Measurements from ENCODE around the gene GPC6.
"Not testable (repeated sequence)": the region's sequence is repeated elsewhere in the genome, so short reads cannot be mapped to it uniquely, and the experiment has no call there.

Gene GPC6

DNA sequence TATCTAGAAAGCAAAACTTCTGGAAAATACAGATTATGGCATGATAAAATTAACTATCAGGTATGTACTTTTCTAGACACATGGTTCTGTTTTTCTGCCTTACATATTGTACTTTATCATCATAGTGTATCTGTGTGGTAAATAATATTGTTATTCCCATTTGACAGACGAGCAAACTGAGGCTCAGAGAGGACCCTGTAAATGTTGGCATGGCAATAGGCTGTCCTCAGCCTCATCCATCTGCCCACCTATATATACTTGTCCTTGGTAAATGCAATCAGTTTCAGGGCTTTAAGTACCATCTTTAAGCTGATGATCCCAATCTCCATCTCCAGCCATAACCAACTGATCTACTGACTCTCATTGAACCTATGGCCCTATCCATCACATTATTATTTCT, 1074.9 kb downstream of the GPC6 start:
- no peak overlapping the region for H3K4me3 ChIP-seq (ENCODE audit: low read depth in 1 of 2, low read length in 2 of 2)
- H3K27ac ChIP-seq (ENCODE audit: low read depth, low read length): no peak overlapping the region
- H3K9me3 ChIP-seq (ENCODE audit: control insufficient read depth in 1 of 2, low read length in 2 of 2): no peaks in the 10 kb centered on the region
- H3K36me3 ChIP-seq (ENCODE audit: control insufficient read depth in 1 of 2, insufficient read depth in 2 of 2, low read length in 2 of 2): no peaks in the 10 kb centered on the region
- no peak overlapping the region for H3K9ac ChIP-seq (ENCODE audit: low read depth in 1 of 2, low read length in 2 of 2)
- H3K27me3 ChIP-seq (ENCODE audit: control insufficient read depth in 1 of 2, insufficient read depth in 2 of 2, low read length in 2 of 2): no peaks in the 10 kb centered on the region
- H3K4me1 ChIP-seq (ENCODE audit: control insufficient read depth in 1 of 2, insufficient read depth in 2 of 2, low read length in 2 of 2): no peaks in the 10 kb centered on the region

DNA sequence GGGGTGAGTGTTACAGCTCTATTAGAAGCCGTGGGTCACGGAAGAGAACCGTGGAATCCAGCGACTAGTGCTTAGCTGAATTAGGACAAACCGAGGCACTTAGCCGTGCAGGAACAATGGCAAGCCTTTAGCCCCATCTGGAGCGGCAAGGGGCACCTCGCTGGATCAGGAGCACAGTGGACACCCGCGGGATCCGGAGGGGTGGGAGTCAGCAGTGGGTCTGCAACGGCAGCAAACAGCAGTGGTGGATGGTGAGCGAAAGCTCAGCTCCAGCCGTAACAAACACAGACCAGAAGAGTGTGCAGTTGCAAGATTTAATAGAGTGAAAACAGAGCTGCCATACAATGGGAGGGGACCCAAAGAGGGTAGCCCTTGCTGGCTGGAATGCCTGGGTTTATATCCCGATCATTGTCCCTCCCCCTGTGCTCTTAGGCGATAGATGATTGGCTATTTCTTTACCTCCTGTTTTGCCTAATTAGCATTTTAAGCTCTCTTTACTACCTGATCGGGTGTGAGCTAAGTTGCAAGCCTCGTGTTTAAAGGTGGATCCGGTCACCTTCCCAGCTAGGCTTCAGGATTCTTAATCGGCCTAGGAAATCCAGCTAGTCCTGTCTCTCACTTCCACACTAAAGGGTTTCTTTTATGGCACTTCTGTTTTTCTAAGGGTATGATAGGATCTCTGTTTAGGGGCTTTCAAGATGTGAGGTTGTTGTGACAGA, 1076.4 kb downstream of the GPC6 start:
- not testable (repeated sequence) for H3K4me1 ChIP-seq (ENCODE audit: control insufficient read depth in 1 of 2, insufficient read depth in 2 of 2, low read length in 2 of 2); H3K9ac ChIP-seq (ENCODE audit: low read depth in 1 of 2, low read length in 2 of 2); H3K4me3 ChIP-seq (ENCODE audit: low read depth in 1 of 2, low read length in 2 of 2); H3K9me3 ChIP-seq (ENCODE audit: control insufficient read depth in 1 of 2, low read length in 2 of 2); H3K27ac ChIP-seq (ENCODE audit: low read depth, low read length); H3K36me3 ChIP-seq (ENCODE audit: control insufficient read depth in 1 of 2, insufficient read depth in 2 of 2, low read length in 2 of 2); H3K27me3 ChIP-seq (ENCODE audit: control insufficient read depth in 1 of 2, insufficient read depth in 2 of 2, low read length in 2 of 2)

DNA sequence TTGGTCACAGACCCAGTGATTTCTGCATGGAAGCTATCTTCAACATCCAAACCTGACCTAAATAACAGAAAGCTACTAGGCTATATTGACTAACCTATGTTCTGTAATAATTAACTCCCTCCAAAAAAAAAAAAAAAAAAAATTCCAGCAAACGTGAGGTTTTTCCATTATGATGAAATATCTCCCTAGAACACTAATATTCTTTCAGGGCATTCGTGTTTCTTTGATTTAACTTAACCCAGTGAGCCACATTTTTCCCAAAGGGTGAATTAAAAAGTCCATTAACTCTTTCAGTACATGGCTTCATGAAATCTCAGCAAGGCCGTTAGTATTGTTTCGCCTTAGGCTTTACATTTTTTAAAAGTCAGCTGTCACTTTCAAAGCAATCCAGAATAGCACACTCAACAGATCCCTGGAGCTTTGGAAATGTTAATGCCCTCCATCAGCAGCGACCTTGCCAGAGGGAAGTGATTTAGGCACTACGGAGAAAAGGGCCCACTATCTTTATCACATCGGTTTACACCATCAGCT, 1077.1 kb downstream of the GPC6 start:
- Histone ChIP-seq H3K27ac (ENCODE audit: low read depth, low read length) (no peak overlapping the region), H3K4me1 (ENCODE audit: control insufficient read depth in 1 of 2, insufficient read depth in 2 of 2, low read length in 2 of 2) (no peaks in the 10 kb centered on the region), H3K9ac (ENCODE audit: low read depth in 1 of 2, low read length in 2 of 2) (no peak overlapping the region), H3K36me3 (ENCODE audit: control insufficient read depth in 1 of 2, insufficient read depth in 2 of 2, low read length in 2 of 2) (no peaks in the 10 kb centered on the region), H3K4me3 (ENCODE audit: low read depth in 1 of 2, low read length in 2 of 2) (no peak overlapping the region), H3K27me3 (ENCODE audit: control insufficient read depth in 1 of 2, insufficient read depth in 2 of 2, low read length in 2 of 2) (no peaks in the 10 kb centered on the region), H3K9me3 (ENCODE audit: control insufficient read depth in 1 of 2, low read length in 2 of 2) (no peaks in the 10 kb centered on the region)

GRCh38 chr13:94305033-94305432, 1078.4 kb downstream of the GPC6 start:
- H3K4me3 ChIP-seq (ENCODE audit: low read depth in 1 of 2, low read length in 2 of 2): no peak overlapping the region
- H3K36me3 ChIP-seq (ENCODE audit: control insufficient read depth in 1 of 2, insufficient read depth in 2 of 2, low read length in 2 of 2): no peaks in the 10 kb centered on the region

DNA sequence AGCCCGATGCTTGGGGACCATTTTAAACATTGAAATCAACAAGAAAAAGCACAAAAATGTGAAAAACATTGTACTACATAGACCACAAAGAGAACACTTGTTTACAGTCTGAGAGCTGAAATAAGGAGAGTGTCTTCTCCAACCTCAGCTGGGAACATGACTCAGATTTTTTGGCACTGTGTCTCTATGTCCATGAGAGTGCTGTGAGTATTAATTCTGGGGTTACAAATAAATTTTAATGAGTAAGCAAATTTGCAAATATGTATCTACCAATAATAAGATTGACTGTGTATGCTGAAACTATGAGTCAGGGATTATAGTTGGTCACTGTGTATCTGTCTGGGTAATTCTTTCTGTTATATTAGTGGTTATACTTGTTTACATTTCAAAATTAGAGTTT, 1078.9 kb downstream of the GPC6 start:
- Histone ChIP-seq H3K9ac (ENCODE audit: low read depth in 1 of 2, low read length in 2 of 2) (no peak overlapping the region), H3K27ac (ENCODE audit: low read depth, low read length) (no peak overlapping the region), H3K4me1 (ENCODE audit: control insufficient read depth in 1 of 2, insufficient read depth in 2 of 2, low read length in 2 of 2) (no peaks in the 10 kb centered on the region), H3K4me3 (ENCODE audit: low read depth in 1 of 2, low read length in 2 of 2) (no peak overlapping the region), H3K27me3 (ENCODE audit: control insufficient read depth in 1 of 2, insufficient read depth in 2 of 2, low read length in 2 of 2) (no peaks in the 10 kb centered on the region), H3K36me3 (ENCODE audit: control insufficient read depth in 1 of 2, insufficient read depth in 2 of 2, low read length in 2 of 2) (no peaks in the 10 kb centered on the region), H3K9me3 (ENCODE audit: control insufficient read depth in 1 of 2, low read length in 2 of 2) (no peaks in the 10 kb centered on the region)

More at GRCh38 chr13:94305033-94305432, 1078.4 kb downstream of the GPC6 start:
- no peaks in the 10 kb centered on the region for H3K27me3 ChIP-seq (ENCODE audit: control insufficient read depth in 1 of 2, insufficient read depth in 2 of 2, low read length in 2 of 2)
- no peaks in the 10 kb centered on the region for H3K4me1 ChIP-seq (ENCODE audit: control insufficient read depth in 1 of 2, insufficient read depth in 2 of 2, low read length in 2 of 2)
- no peak overlapping the region for H3K27ac ChIP-seq (ENCODE audit: low read depth, low read length)
- no peaks in the 10 kb centered on the region for H3K9me3 ChIP-seq (ENCODE audit: control insufficient read depth in 1 of 2, low read length in 2 of 2)
- no peak overlapping the region for H3K9ac ChIP-seq (ENCODE audit: low read depth in 1 of 2, low read length in 2 of 2)

DNA sequence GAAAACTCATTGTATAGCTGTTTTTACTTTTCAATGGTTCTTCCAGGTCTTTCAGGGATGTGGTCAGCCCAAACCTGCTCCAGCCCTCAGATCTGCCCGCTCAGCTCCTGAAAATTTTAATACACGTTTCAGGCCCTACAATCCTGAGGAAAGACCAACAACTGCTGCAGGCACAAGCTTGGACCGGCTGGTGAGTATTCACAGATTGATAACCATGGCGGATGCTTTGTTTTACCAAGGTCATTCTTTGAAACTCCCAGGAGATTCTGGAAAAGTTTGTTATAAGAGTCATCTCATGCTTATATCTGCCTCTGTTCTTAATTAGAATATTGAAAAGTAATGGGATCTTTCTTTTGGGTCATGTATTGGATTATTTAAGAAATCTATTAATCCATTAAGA, 1079.3 kb downstream of the GPC6 start:
- Histone ChIP-seq H3K9me3 (ENCODE audit: control insufficient read depth in 1 of 2, low read length in 2 of 2) (no peaks in the 10 kb centered on the region), H3K4me1 (ENCODE audit: control insufficient read depth in 1 of 2, insufficient read depth in 2 of 2, low read length in 2 of 2) (no peaks in the 10 kb centered on the region), H3K27ac (ENCODE audit: low read depth, low read length) (no peak overlapping the region), H3K9ac (ENCODE audit: low read depth in 1 of 2, low read length in 2 of 2) (no peak overlapping the region), H3K4me3 (ENCODE audit: low read depth in 1 of 2, low read length in 2 of 2) (no peak overlapping the region), H3K36me3 (ENCODE audit: control insufficient read depth in 1 of 2, insufficient read depth in 2 of 2, low read length in 2 of 2) (no peaks in the 10 kb centered on the region), H3K27me3 (ENCODE audit: control insufficient read depth in 1 of 2, insufficient read depth in 2 of 2, low read length in 2 of 2) (no peaks in the 10 kb centered on the region)

DNA sequence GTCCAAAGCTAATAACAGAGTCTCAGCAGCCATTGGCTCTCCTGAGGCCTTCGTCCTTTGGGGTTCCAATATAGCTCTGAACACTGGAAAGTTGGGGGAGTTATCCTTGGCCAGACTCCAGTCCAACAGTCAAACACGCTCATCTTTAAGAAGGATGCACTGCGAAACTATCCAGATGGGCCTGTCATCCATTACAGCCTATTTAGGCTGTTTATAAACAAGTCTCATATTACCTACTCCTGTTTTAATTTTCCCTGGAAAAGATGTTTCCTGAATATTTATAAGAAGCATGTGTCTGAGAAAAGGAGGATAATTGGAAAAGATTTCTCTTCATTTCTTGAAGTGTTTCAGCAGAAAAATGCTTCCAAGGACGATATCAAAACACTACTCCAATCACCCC, 1082.2 kb downstream of the GPC6 start:
- Histone ChIP-seq H3K9me3 (ENCODE audit: control insufficient read depth in 1 of 2, low read length in 2 of 2) (no peaks in the 10 kb centered on the region), H3K9ac (ENCODE audit: low read depth in 1 of 2, low read length in 2 of 2) (no peak overlapping the region), H3K27ac (ENCODE audit: low read depth, low read length) (no peak overlapping the region), H3K4me3 (ENCODE audit: low read depth in 1 of 2, low read length in 2 of 2) (no peak overlapping the region), H3K36me3 (ENCODE audit: control insufficient read depth in 1 of 2, insufficient read depth in 2 of 2, low read length in 2 of 2) (no peaks in the 10 kb centered on the region), H3K4me1 (ENCODE audit: control insufficient read depth in 1 of 2, insufficient read depth in 2 of 2, low read length in 2 of 2) (no peaks in the 10 kb centered on the region), H3K27me3 (ENCODE audit: control insufficient read depth in 1 of 2, insufficient read depth in 2 of 2, low read length in 2 of 2) (no peaks in the 10 kb centered on the region)

GRCh38 chr13:94309576-94309975, 1083.0 kb downstream of the GPC6 start:
- Histone ChIP-seq H3K36me3 (ENCODE audit: control insufficient read depth in 1 of 2, insufficient read depth in 2 of 2, low read length in 2 of 2) (no peaks in the 10 kb centered on the region), H3K27ac (ENCODE audit: low read depth, low read length) (no peak overlapping the region), H3K27me3 (ENCODE audit: control insufficient read depth in 1 of 2, insufficient read depth in 2 of 2, low read length in 2 of 2) (no peaks in the 10 kb centered on the region), H3K9ac (ENCODE audit: low read depth in 1 of 2, low read length in 2 of 2) (no peak overlapping the region), H3K9me3 (ENCODE audit: control insufficient read depth in 1 of 2, low read length in 2 of 2) (no peaks in the 10 kb centered on the region), H3K4me3 (ENCODE audit: low read depth in 1 of 2, low read length in 2 of 2) (no peak overlapping the region), H3K4me1 (ENCODE audit: control insufficient read depth in 1 of 2, insufficient read depth in 2 of 2, low read length in 2 of 2) (no peaks in the 10 kb centered on the region)

DNA sequence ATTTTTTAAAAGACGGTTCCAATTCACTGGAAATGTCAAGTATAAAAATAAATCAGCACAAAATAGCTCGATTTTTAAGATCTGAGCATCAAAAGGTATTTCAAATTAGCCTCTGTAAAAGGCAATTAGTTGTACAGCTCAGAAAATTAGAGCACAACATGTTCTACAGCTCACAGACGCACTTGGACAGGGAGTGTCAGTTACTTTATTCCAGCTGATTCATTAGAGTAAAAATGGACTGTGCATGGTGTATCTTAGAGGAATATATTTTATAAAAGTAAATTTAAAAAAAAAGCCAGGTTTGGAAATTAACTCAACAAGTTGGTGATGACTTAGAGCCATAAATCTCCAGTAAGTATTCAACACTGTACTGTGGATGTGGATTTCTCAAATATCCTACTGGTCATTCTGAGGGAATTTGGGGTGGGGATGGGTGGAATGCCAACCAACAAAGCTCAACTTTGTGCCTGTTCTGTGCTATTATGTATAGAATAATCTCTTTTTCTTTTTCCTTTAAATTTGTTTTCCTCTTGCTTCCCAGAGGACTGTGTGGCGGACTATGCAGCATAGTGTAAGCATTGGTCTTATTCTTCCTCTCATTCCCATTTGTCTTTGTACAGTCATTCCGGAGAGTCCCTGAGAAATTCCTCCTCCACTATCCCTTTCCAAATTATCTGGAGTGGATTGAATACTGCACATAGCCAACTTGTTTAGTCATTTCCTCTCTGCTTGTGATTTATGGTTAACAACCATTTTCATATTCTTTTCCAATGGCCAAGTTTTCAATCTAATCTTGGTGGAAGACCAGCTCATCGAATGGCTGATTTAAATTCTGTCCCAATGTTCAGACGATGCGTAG, 1083.6 kb downstream of the GPC6 start:
- H3K9ac ChIP-seq (ENCODE audit: low read depth in 1 of 2, low read length in 2 of 2): no peak overlapping the region
- no peaks in the 10 kb centered on the region for H3K27me3 ChIP-seq (ENCODE audit: control insufficient read depth in 1 of 2, insufficient read depth in 2 of 2, low read length in 2 of 2)
- H3K4me3 ChIP-seq (ENCODE audit: low read depth in 1 of 2, low read length in 2 of 2): no peak overlapping the region
- no peaks in the 10 kb centered on the region for H3K36me3 ChIP-seq (ENCODE audit: control insufficient read depth in 1 of 2, insufficient read depth in 2 of 2, low read length in 2 of 2)
- no peak overlapping the region for H3K27ac ChIP-seq (ENCODE audit: low read depth, low read length)
- H3K4me1 ChIP-seq (ENCODE audit: control insufficient read depth in 1 of 2, insufficient read depth in 2 of 2, low read length in 2 of 2): no peaks in the 10 kb centered on the region
- H3K9me3 ChIP-seq (ENCODE audit: control insufficient read depth in 1 of 2, low read length in 2 of 2): no peaks in the 10 kb centered on the region

GRCh38 chr13:94311893-94312292, 1085.3 kb downstream of the GPC6 start:
- H3K27me3 ChIP-seq (ENCODE audit: control insufficient read depth in 1 of 2, insufficient read depth in 2 of 2, low read length in 2 of 2): no peaks in the 10 kb centered on the region
- H3K36me3 ChIP-seq (ENCODE audit: control insufficient read depth in 1 of 2, insufficient read depth in 2 of 2, low read length in 2 of 2): no peaks in the 10 kb centered on the region
- H3K27ac ChIP-seq (ENCODE audit: low read depth, low read length): no peak overlapping the region
- no peak overlapping the region for H3K9ac ChIP-seq (ENCODE audit: low read depth in 1 of 2, low read length in 2 of 2)
- H3K9me3 ChIP-seq (ENCODE audit: control insufficient read depth in 1 of 2, low read length in 2 of 2): no peaks in the 10 kb centered on the region
- no peaks in the 10 kb centered on the region for H3K4me1 ChIP-seq (ENCODE audit: control insufficient read depth in 1 of 2, insufficient read depth in 2 of 2, low read length in 2 of 2)
- no peak overlapping the region for H3K4me3 ChIP-seq (ENCODE audit: low read depth in 1 of 2, low read length in 2 of 2)

Measured in duodenal mucosa (tissue), 2 donors.